A549 treated with dexamethasone at 1 μM for 4 hours (cell line): Measurements from ENCODE around the gene RNPEP. TPM values are rescaled to one million over a fixed set of nuclear protein-coding genes. Genes with fewer than 3 reads are reported as not detected.

Source experiments
- total RNA-seq: library from RNA; stranded (reverse); fragments of 200-300 nt; extraction: Qiagen RNA extraction; gene quantifications from 5 replicates; pipeline ENCODE4 v1.2.3, GENCODE V29; 2022

The RNPEP gene, protein sequence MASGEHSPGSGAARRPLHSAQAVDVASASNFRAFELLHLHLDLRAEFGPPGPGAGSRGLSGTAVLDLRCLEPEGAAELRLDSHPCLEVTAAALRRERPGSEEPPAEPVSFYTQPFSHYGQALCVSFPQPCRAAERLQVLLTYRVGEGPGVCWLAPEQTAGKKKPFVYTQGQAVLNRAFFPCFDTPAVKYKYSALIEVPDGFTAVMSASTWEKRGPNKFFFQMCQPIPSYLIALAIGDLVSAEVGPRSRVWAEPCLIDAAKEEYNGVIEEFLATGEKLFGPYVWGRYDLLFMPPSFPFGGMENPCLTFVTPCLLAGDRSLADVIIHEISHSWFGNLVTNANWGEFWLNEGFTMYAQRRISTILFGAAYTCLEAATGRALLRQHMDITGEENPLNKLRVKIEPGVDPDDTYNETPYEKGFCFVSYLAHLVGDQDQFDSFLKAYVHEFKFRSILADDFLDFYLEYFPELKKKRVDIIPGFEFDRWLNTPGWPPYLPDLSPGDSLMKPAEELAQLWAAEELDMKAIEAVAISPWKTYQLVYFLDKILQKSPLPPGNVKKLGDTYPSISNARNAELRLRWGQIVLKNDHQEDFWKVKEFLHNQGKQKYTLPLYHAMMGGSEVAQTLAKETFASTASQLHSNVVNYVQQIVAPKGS
- total RNA-seq, result 74.7 to 88.2 TPM (median 86.7 TPM) in 5 replicates

DNA sequence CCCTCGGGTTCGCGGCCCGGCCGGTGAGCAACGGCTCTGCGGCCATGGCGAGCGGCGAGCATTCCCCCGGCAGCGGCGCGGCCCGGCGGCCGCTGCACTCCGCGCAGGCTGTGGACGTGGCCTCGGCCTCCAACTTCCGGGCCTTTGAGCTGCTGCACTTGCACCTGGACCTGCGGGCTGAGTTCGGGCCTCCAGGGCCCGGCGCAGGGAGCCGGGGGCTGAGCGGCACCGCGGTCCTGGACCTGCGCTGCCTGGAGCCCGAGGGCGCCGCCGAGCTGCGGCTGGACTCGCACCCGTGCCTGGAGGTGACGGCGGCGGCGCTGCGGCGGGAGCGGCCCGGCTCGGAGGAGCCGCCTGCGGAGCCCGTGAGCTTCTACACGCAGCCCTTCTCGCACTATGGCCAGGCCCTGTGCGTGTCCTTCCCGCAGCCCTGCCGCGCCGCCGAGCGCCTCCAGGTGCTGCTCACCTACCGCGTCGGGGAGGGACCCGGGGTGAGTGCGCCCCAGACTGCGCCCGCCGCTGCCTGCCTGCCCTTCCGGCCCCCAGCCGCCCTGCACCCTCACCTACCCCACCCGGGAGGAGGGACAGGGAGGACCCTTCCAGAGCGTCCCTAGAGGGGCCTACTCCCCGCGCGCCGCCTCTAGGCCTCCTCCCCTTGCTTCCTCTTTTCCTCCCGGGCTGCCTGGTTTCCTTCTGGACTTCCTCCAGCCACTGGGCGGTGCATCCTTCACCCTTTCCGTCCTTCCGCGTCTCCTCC lies at the start of gene RNPEP:
Gene RNPEP, plus strand, starts transcription at position 26 of the 757 bp plus-strand sequence. Its CDS starts 19 bp downstream, at position 45.

DNA sequence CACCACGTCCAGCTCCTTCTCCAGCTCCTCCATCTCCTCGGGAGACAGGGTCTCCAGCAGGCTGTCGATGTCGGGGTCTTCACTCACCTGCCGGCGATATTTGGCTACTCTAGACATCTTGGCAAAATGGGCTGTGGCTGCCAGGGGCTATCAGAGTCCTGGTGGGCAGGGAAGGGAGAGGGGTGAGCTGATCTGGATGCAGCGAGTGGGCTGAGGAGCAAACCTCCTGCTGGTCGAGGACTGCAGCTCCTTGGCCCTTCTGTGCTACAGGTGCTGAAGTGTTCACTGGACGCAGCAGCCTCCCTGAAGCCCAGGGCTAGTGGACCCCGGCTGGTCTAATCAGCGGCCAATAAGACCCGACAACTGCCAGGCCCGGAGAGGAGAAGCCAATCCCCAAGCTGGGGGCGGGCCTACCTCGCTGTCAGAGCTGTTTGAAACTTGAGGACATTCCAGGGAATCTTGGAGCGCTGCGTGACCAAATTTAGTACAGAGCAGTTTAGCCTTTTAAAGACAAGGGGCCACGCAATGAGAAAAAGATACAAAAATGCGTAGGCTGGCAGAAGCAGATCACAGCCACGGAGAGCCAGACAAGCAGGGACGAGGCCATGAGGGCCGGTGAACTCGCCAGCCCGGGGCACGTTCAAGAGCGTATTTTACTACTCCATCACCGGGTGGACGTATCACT lies 36.1 kb upstream of the RNPEP start, which contains the start of gene LMOD1:
Gene LMOD1, minus strand, starts transcription at position 325 of the 685 bp plus-strand sequence. Its CDS starts 208 bp downstream, at position 117.

DNA sequence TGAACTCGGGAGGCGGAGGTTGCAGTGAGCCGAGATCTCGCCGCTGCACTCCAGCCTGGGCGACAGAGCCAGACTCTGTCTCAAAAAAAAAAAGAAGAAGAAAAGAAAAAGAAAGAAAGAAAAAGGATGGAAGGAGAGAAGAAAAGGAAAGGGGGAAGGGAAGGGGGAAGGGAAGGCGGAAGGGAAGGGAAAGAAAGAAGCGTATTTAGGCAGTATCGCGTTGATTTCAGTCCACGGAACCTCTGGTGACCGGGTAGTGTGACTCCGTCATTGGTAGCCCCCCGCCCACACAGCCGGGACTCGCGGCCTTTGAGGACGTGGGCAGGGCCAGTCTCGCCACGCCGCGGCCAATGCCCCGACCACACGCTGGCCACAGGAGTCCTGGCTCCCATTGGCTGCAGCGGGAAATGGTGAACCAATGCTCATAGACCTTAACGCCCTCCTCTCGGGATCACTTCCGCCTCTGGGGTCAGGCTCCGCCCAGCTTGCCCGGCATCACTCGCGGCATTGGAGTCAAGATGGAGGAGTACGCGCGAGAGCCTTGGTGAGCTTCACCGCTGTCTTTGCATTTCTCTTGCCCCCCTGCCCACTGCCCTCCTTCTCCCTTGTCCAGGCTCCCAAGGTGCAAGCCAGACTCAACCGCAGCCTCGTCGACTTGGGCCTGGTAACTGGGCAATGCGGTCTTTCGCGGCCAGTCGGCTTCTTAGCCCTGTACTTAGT lies 27.3 kb upstream of the RNPEP start, which contains the start of gene TIMM17A:
Gene TIMM17A, plus strand, starts transcription at position 495 of the 720 bp plus-strand sequence. Its CDS starts 24 bp downstream, at position 519.

DNA sequence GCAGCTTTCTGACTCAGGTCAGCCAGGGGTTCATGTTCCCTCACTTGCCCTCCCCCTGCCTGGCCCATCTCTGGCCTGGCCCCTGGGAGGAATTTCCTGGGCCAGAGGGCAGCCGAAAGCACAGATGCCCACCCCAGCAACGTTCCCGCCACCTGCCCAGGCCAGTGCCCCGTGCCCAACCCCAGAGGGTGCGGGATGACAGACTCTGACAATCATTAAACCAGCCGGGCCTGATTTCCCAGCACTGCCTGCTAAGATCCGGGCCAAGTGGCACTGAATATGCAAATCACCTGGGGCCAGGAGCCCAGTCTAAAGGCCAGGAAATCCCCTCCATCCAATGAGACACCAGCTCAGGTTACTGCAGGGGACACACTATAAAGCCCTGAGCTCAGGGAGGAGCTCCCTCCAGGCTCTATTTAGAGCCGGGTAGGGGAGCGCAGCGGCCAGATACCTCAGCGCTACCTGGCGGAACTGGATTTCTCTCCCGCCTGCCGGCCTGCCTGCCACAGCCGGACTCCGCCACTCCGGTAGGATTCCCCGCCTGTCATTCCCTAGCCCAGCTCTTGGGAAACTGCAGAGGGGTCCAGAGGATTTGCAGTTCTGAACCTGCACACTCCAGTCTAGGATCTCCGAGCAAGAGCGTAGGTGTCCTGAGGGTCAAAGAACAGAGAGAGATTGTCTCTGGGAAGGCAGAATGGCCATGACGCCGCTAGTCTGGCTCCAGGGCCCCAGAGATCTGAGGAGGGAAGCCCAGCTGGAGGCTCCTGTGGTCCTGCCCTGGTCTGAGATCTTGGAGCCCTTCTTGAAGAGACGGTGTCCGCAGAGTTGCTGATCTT lies 27.9 kb downstream of the RNPEP start, which contains the start of gene ELF3:
Gene ELF3, plus strand, starts transcription at position 408 of the 836 bp plus-strand sequence. CDS start 550 bp downstream, outside the sequence.

Other genes with a start within 250 kb of the RNPEP start
- gene IPO9, start 153.5 kb upstream of the RNPEP start, total RNA-seq, result 27.2 to 48.4 TPM (median 44.4 TPM) in 5 replicates
- gene SHISA4, start 93.8 kb upstream of the RNPEP start, total RNA-seq, result 12.2 to 19.4 TPM (median 17.2 TPM) in 5 replicates
- not detected in 5 replicates for gene LMOD1, start 36.1 kb upstream of the RNPEP start, total RNA-seq
- gene TIMM17A, start 27.1 kb upstream of the RNPEP start, total RNA-seq, result 85.2 to 152 TPM (median 97.7 TPM) in 5 replicates
- gene ELF3, start 27.9 kb downstream of the RNPEP start, total RNA-seq, result 101 to 133 TPM (median 107 TPM) in 5 replicates
- gene GPR37L1, start 140.3 kb downstream of the RNPEP start, total RNA-seq, result 0.12 to 0.18 TPM (median 0.14 TPM) in 5 replicates
- 44.8 to 60.7 TPM (median 52.4 TPM) in 5 replicates for gene ARL8A, start 162.1 kb downstream of the RNPEP start, total RNA-seq
- not detected in 5 replicates for gene PTPN7, start 178.0 kb downstream of the RNPEP start, total RNA-seq
- 0.54 to 1.3 TPM (median 0.66 TPM) in 5 replicates for gene LGR6, start 211.2 kb downstream of the RNPEP start, total RNA-seq